Measurements from ENCODE around the gene PIK3R6. TPM values are rescaled to one million over a fixed set of nuclear protein-coding genes. Genes with fewer than 3 reads are reported as not detected.

Gene PIK3R6
- total and polyA plus RNA-seq, 10 of the 15 experiments (the other 5 are each of a cell fraction or from before 2014, with no cell fraction given), result 6.7 to 146 (median 68.2) TPM

- TF ChIP-seq JUNB (IDR thresholded peaks at IDR 0.05) (peak; percentile 71), WRNIP1 (IDR thresholded peaks at IDR 0.05; ENCODE audit: borderline replicate concordance, low read depth, low read length) (no peak), GATAD2B (conservative IDR thresholded peaks at IDR 0.05; ENCODE audit: low read depth) (no peak), MXI1 (IDR thresholded peaks at IDR 0.05; ENCODE audit: low read depth, low read length) (peak; percentile 60; the same call in 1 of the 2 replicates), MEF2A (IDR thresholded peaks at IDR 0.05; ENCODE audit: insufficient read depth, low read depth, low read length) (peak; percentile 63; the same call in 1 of the 2 replicates), ZBTB4 (CRISPR knock-in tag; IDR thresholded peaks at IDR 0.05) (no peak), SMC3 (IDR thresholded peaks at IDR 0.05; ENCODE audit: borderline replicate concordance, low read length) (no peak), POLR2A (IDR thresholded peaks at IDR 0.05; ENCODE audit: low read depth, low read length) (peak; percentile 51), EGR1 (IDR thresholded peaks at IDR 0.05; ENCODE audit: borderline replicate concordance in 1 of 2, low read depth in 2 of 2, low read length in 2 of 2) (no peak), CEBPB (IDR thresholded peaks at IDR 0.05; ENCODE audit: borderline replicate concordance in 1 of 2, low read depth in 2 of 2, low read length in 2 of 2) (0 out of 4 replicates have a peak, but pooled peaks of 1 of the 2 experiments have one; percentile 27), NFYB (IDR thresholded peaks at IDR 0.05; ENCODE audit: insufficient read depth, low read depth, low read length) (no peak), FOXM1 (IDR thresholded peaks at IDR 0.05; ENCODE audit: low read depth, low read length) (peak; percentile 19; the same call in 1 of the 2 replicates), CBX3 (IDR thresholded peaks at IDR 0.05; ENCODE audit: borderline replicate concordance, low read depth) (no peak), SIX5 (IDR thresholded peaks at IDR 0.05; ENCODE audit: low read depth, low read length, severe bottlenecking) (no peak), TBL1XR1 (IDR thresholded peaks at IDR 0.05; ENCODE audit: low read depth, low read length) (0 out of 2 replicates have a peak, but pooled peaks have one; percentile 30), USF2 (IDR thresholded peaks at IDR 0.05; ENCODE audit: borderline replicate concordance, low read depth, low read length) (no peak; the same call in 1 of the 2 replicates), HCFC1 (IDR thresholded peaks at IDR 0.05; ENCODE audit: low read length) (no peak), ZNF592 (IDR thresholded peaks at IDR 0.05) (0 out of 2 replicates have a peak, but pooled peaks have one; percentile 28), TCF12 (IDR thresholded peaks at IDR 0.05; ENCODE audit: low read depth, low read length) (peak; percentile 95), RUNX3 (IDR thresholded peaks at IDR 0.05; ENCODE audit: low read length) (peak; percentile 84)
- TF ChIP-seq, protein P1, sequence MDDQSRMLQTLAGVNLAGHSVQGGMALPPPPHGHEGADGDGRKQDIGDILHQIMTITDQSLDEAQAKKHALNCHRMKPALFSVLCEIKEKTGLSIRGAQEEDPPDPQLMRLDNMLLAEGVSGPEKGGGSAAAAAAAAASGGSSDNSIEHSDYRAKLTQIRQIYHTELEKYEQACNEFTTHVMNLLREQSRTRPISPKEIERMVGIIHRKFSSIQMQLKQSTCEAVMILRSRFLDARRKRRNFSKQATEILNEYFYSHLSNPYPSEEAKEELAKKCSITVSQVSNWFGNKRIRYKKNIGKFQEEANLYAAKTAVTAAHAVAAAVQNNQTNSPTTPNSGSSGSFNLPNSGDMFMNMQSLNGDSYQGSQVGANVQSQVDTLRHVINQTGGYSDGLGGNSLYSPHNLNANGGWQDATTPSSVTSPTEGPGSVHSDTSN (IDR thresholded peaks at IDR 0.05; ENCODE audit: insufficient replicate concordance, low read depth, low read length), result no peak
Measured at GRCh38 chr17:8856869-8857575, 10.5 kb downstream of the PIK3R6 start (continued).

Data from GM12878 (cell line).